H1 (cell line): Measurements from ENCODE around the gene BABAM2. TPM values are rescaled to one million over a fixed set of nuclear protein-coding genes. Genes with fewer than 3 reads are reported as not detected.

Experiments used
- CTCF ChIA-PET: fragments of 300-600 bp; sonication (Branson Sonifier 250); formaldehyde crosslinking; loops from one replicate; lab custom pipeline; 2021; ENCODE audit not compliant: partially characterized antibody; lab: Charles Lee
- POLR2A ChIA-PET: fragments of 300-600 bp; sonication (Branson Sonifier 250); formaldehyde crosslinking; loops from one replicate; lab custom pipeline; 2021; ENCODE audit warnings: inconsistent platforms; ENCODE audit not compliant: partially characterized antibody; lab: Charles Lee
- DNase-seq, 2 experiments: peaks; one replicate each; pipeline versions ENCODE4 v3.0.0 to v3.0.0-alpha.2; 2010 to 2022; ENCODE audit warnings: low spot score in 2 of 2, low read depth in 1 of 2, mixed read lengths in 1 of 2
- FAIRE-seq: peaks from 2 replicates; lab custom pipeline; 2011; peaks lifted over from hg19 to GRCh38; lab: Jason Lieb, UNC
- H2AFZ ChIP-seq: 2 replicates; pipeline ENCODE4 v1.8.1; 2012; ENCODE audit warnings: low read length, inconsistent platforms
- H2AK5ac ChIP-seq: 2 replicates; pipeline ENCODE4 v1.6.1; 2013; ENCODE audit warnings: low read depth, low read length
- H2BK120ac ChIP-seq: replicated peaks from 2 replicates; pipeline ENCODE3; 2013; ENCODE audit warnings: low read depth, low read length, inconsistent platforms
- H2BK12ac ChIP-seq: 2 replicates; pipeline ENCODE4 v1.6.1; 2013; ENCODE audit warnings: low read depth, low read length
- H2BK15ac ChIP-seq: 2 replicates; pipeline ENCODE4 v1.6.1; 2013; ENCODE audit warnings: low read length
- H2BK20ac ChIP-seq: 2 replicates; pipeline ENCODE4 v1.6.1; 2013; ENCODE audit warnings: low read length
- H2BK5ac ChIP-seq: 2 replicates; pipeline ENCODE4 v1.6.1; 2013; ENCODE audit warnings: low read depth, low read length
- H3K14ac ChIP-seq: 2 replicates; pipeline ENCODE4 v1.6.1; 2013; ENCODE audit warnings: inconsistent platforms; ENCODE audit not compliant: insufficient read length
- H3K18ac ChIP-seq: 2 replicates; pipeline ENCODE4 v1.6.1; 2013; ENCODE audit warnings: low read length; ENCODE audit errors: extremely low read depth
- H3K23ac ChIP-seq: 2 replicates; pipeline ENCODE4 v1.6.1; 2013; ENCODE audit warnings: inconsistent platforms; ENCODE audit not compliant: insufficient read length
- H3K23me2 ChIP-seq: 2 replicates; pipeline ENCODE4 v1.6.1; 2013; ENCODE audit warnings: low read depth, low read length
- H3K27ac ChIP-seq: 2 replicates; pipeline ENCODE4 v1.6.1; 2011; ENCODE audit warnings: low read depth, low read length, inconsistent platforms
- H3K27me3 ChIP-seq, 4 experiments: replicated peaks in 1 of 4; 1 replicate in 1 of 4; 2 replicates in 3 of 4; pipeline versions ENCODE4 v1.6.1 to v1.8.1; 2011 to 2013; ENCODE audit warnings: low read length in 3 of 4, mild to moderate bottlenecking in 3 of 4, inconsistent platforms in 2 of 4, mixed read lengths in 2 of 4, moderate library complexity in 1 of 4; ENCODE audit not compliant: control insufficient read depth in 3 of 4, insufficient read depth in 3 of 4; ENCODE audit errors: extremely low read depth in 1 of 4
- H3K36me3 ChIP-seq, 4 experiments: 2 replicates each; pipeline versions ENCODE4 v1.6.1 to v1.8.1; 2011 to 2013; ENCODE audit warnings: mild to moderate bottlenecking in 4 of 4, low read length in 3 of 4, moderate library complexity in 2 of 4, control low read depth in 1 of 4, inconsistent platforms in 1 of 4; ENCODE audit not compliant: insufficient read depth in 4 of 4, control insufficient read depth in 2 of 4
- H3K4ac ChIP-seq: replicated peaks from 2 replicates; pipeline ENCODE3; 2013; ENCODE audit warnings: low read length, low read depth, mixed read lengths, inconsistent platforms; ENCODE audit not compliant: insufficient read length
- H3K4me1 ChIP-seq, 4 experiments: replicated peaks in 1 of 4; 1 replicate in 1 of 4; 2 replicates in 3 of 4; pipeline versions ENCODE4 v1.6.1 to v1.8.1; 2011 to 2013; ENCODE audit warnings: low read length in 3 of 4, inconsistent platforms in 2 of 4, mixed read lengths in 1 of 4; ENCODE audit not compliant: insufficient read depth in 4 of 4, control insufficient read depth in 3 of 4
- H3K4me2 ChIP-seq, 2 experiments: 2 replicates each; pipeline versions ENCODE4 v1.6.1 to v1.8.1; 2011 to 2013; ENCODE audit warnings: low read depth in 2 of 2, low read length in 2 of 2, control low read depth in 1 of 2, inconsistent platforms in 1 of 2, mild to moderate bottlenecking in 1 of 2; ENCODE audit not compliant: insufficient read depth in 1 of 2
- H3K4me3 ChIP-seq, 4 experiments: fragments of 200-600, 300-600 bp in 1 of 4; sonication (generic), shearing (Covaris generic), sonication (Bioruptor Twin) in 1 of 4; 2 replicates each; pipeline versions ENCODE4 v1.5.1 to v1.8.1; 2011 to 2016; ENCODE audit warnings: low read length in 4 of 4, low read depth in 3 of 4, control low read depth in 2 of 4, inconsistent platforms in 2 of 4, mild to moderate bottlenecking in 2 of 4, mixed read lengths in 1 of 4, moderate library complexity in 1 of 4; ENCODE audit not compliant: insufficient read depth in 2 of 4; ENCODE audit errors: extremely low read depth in 1 of 4
- H3K56ac ChIP-seq: replicated peaks from 2 replicates; pipeline ENCODE3; 2013; ENCODE audit warnings: low read depth, mild to moderate bottlenecking, mixed read lengths, low read length, inconsistent platforms; ENCODE audit not compliant: insufficient read length
- H3K79me1 ChIP-seq: 2 replicates; pipeline ENCODE4 v1.6.1; 2013; ENCODE audit warnings: low read depth, low read length, control low read depth
- H3K79me2 ChIP-seq, 2 experiments: 2 replicates each; pipeline versions ENCODE4 v1.6.1 to v1.8.1; 2012 to 2013; ENCODE audit warnings: low read length in 2 of 2, mild to moderate bottlenecking in 2 of 2, inconsistent platforms in 1 of 2; ENCODE audit not compliant: insufficient read depth in 2 of 2, control insufficient read depth in 1 of 2
- H3K9ac ChIP-seq, 4 experiments: replicated peaks in 1 of 4; 1 replicate in 1 of 4; 2 replicates in 3 of 4; pipeline versions ENCODE4 v1.6.1 to v1.8.1; 2011 to 2013; ENCODE audit warnings: low read depth in 3 of 4, low read length in 3 of 4, control low read depth in 2 of 4, mild to moderate bottlenecking in 2 of 4, moderate library complexity in 2 of 4, inconsistent platforms in 1 of 4; ENCODE audit errors: extremely low read depth in 1 of 4
- H3K9me3 ChIP-seq, 2 experiments: 2 replicates each; pipeline versions ENCODE4 v1.6.1 to v1.8.1; 2012 to 2013; ENCODE audit warnings: mild to moderate bottlenecking in 2 of 2, moderate library complexity in 2 of 2, control low read depth in 1 of 2, inconsistent platforms in 1 of 2, low read depth in 1 of 2, low read length in 1 of 2, mixed read lengths in 1 of 2; ENCODE audit not compliant: insufficient read depth in 2 of 2
- H4K20me1 ChIP-seq, 2 experiments: replicated peaks in 1 of 2; 2 replicates each; pipeline versions ENCODE3 to v1.8.1; 2011 to 2013; ENCODE audit warnings: inconsistent platforms in 2 of 2, low read length in 2 of 2, mild to moderate bottlenecking in 1 of 2; ENCODE audit not compliant: insufficient read depth in 2 of 2, control insufficient read depth in 1 of 2
- H4K5ac ChIP-seq: 2 replicates; pipeline ENCODE4 v1.6.1; 2013; ENCODE audit warnings: low read length, low read depth, mixed read lengths, inconsistent platforms; ENCODE audit not compliant: insufficient read length
- H4K8ac ChIP-seq: 2 replicates; pipeline ENCODE4 v1.8.0; 2013; ENCODE audit warnings: mild to moderate bottlenecking, moderate library complexity, low read length, inconsistent platforms; ENCODE audit not compliant: insufficient read depth; ENCODE audit errors: extremely low read depth
- H4K91ac ChIP-seq: replicated peaks from 2 replicates; pipeline ENCODE3; 2013; ENCODE audit warnings: low read length, mixed read lengths, inconsistent platforms; ENCODE audit not compliant: insufficient read length
- CBX8 ChIP-seq: fragments of 300-800, 300-1000 bp; sonication (generic); IDR thresholded peaks from 2 replicates; pipeline ENCODE4 v1.7.1; 2016; ENCODE audit warnings: low read depth, low read length, borderline replicate concordance
- CEBPB ChIP-seq: IDR thresholded peaks from 2 replicates; pipeline ENCODE4 v1.6.1; 2012; ENCODE audit warnings: low read depth, low read length
- EZH2 ChIP-seq: fragments of 200-600 bp; sonication (generic); IDR thresholded peaks from 2 replicates; pipeline ENCODE4 v1.7.1; 2012; ENCODE audit warnings: low read depth, mild to moderate bottlenecking, moderate library complexity, low read length, inconsistent platforms; ENCODE audit not compliant: severe bottlenecking
- GABPA ChIP-seq: IDR thresholded peaks from 2 replicates; pipeline ENCODE4 v1.6.1; 2011; ENCODE audit warnings: mild to moderate bottlenecking, low read length, moderate library complexity, borderline replicate concordance; ENCODE audit not compliant: insufficient read depth
- HDAC2 ChIP-seq, 2 experiments: fragments of 300-600 bp in 1 of 2; sonication (generic) in 1 of 2; IDR thresholded peaks; 2 replicates each; pipeline ENCODE4 v1.6.1; 2011 to 2012; ENCODE audit warnings: low read depth in 2 of 2, low read length in 2 of 2, mild to moderate bottlenecking in 2 of 2, moderate library complexity in 2 of 2, borderline replicate concordance in 1 of 2, inconsistent platforms in 1 of 2
- POLR2A ChIP-seq, 2 experiments: IDR thresholded peaks; 1 replicate in 1 of 2; 2 replicates in 1 of 2; pipeline ENCODE4 v1.6.1; 2011; ENCODE audit warnings: low read depth in 2 of 2, low read length in 2 of 2, mild to moderate bottlenecking in 2 of 2; ENCODE audit errors: control extremely low read depth in 1 of 2
- POLR2AphosphoS5 ChIP-seq: IDR thresholded peaks from 2 replicates; pipeline ENCODE4 v1.6.1; 2011; ENCODE audit warnings: low read depth, low read length
- RBBP5 ChIP-seq: IDR thresholded peaks from 2 replicates; pipeline ENCODE4 v1.7.1; 2012; ENCODE audit warnings: low read depth, mild to moderate bottlenecking, inconsistent platforms, low read length, moderate library complexity, borderline replicate concordance
- SIRT6 ChIP-seq: IDR thresholded peaks from one replicate; pipeline ENCODE4 v1.7.1; 2012; ENCODE audit warnings: low read length, inconsistent platforms
- SP1 ChIP-seq: IDR thresholded peaks from 2 replicates; pipeline ENCODE4 v1.6.1; 2011; ENCODE audit warnings: low read depth, low read length
- TAF7 ChIP-seq: optimal IDR thresholded peaks from 2 replicates; pipeline ENCODE3; 2011; ENCODE audit warnings: low read depth, mild to moderate bottlenecking, inconsistent platforms, low read length, moderate library complexity, borderline replicate concordance
- WGBS, 2 experiments: shearing (Covaris generic) in 1 of 2; methylation state at CpG; one replicate each; pipeline versions ENCODE4 v1.1.6 to v1.1.7; 2013 to 2015; ENCODE audit warnings: low lambda C conversion rate in 2 of 2, mixed read lengths in 2 of 2, inconsistent platforms in 1 of 2, low coverage in 1 of 2, missing lambda C conversion rate in 1 of 2; ENCODE audit not compliant: insufficient replicate concordance in 2 of 2, insufficient coverage in 1 of 2, insufficient read length in 1 of 2; ENCODE audit errors: extremely low coverage in 1 of 2, missing lambda C conversion rate in 1 of 2; 5-methylcytosine and 5-hydroxymethylcytosine counted together
- polyA plus RNA-seq, 7 experiments: library from polyadenylated mRNA; depleted of rRNA in 3 of 7; stranded (reverse) in 5 of 7; unstranded in 2 of 7; fragments of >200 nt in 5 of 7; fragments of 200-250 nt in 2 of 7; gene quantifications; 1 replicate in 5 of 7; 2 replicates in 1 of 7; 4 replicates in 1 of 7; pipeline versions ENCODE4 v1.2.1 to v1.2.3, GENCODE V29; 2011 to 2013; ENCODE audit warnings: missing spikeins in 2 of 7, mixed read lengths in 2 of 7
- total RNA-seq: library from RNA; stranded (reverse); fragmentation: NEBNext Ultra II Directional; extraction: Animal tissue kit (Norgen Biotek cat#: 25700); gene quantifications from 2 replicates; pipeline ENCODE4 v1.2.1, GENCODE V29; 2021

The BABAM2 gene
- total and polyA plus RNA-seq, 2 of the 8 experiments (the other 6 are each of a cell fraction or from before 2014, with no cell fraction given): 15.8 to 20.9 TPM

- no peak overlapping the region for H3K4ac ChIP-seq
- H3K18ac ChIP-seq: no peak overlapping the region
- no peak overlapping the region for H4K8ac ChIP-seq
- 81% methylated on average over 1 of the region's 1 CpG; no CpG with 5 or more reads in 1 of the 2 experiments for WGBS, 2 experiments
- H2BK120ac ChIP-seq: no peak overlapping the region
- H2BK5ac ChIP-seq: no peak overlapping the region
- H4K5ac ChIP-seq: no peak overlapping the region
- H3K4me2 ChIP-seq: no peak overlapping the region
- no peak overlapping the region for H3K27ac ChIP-seq
- no peak overlapping the region for H2BK12ac ChIP-seq
- H4K91ac ChIP-seq: no peak overlapping the region
- H3K27me3 ChIP-seq: no peaks in the 10 kb centered on the region
- H3K4me1 ChIP-seq: no peaks in the 10 kb centered on the region
- no peak overlapping the region for H3K9ac ChIP-seq
- H3K14ac ChIP-seq: no peak overlapping the region
- H3K4me3 ChIP-seq: no peak overlapping the region
- no peaks in the 10 kb centered on the region for H4K20me1 ChIP-seq
- H2AFZ ChIP-seq: no peak overlapping the region
- ChIA-PET CTCF (no interaction called here), POLR2A (no interaction called here)
- no peaks in the 10 kb centered on the region for H3K79me2 ChIP-seq
- no peak overlapping the region for H3K56ac ChIP-seq
- FAIRE-seq: no peak
- H3K23me2 ChIP-seq: peaks cover 6% of the 10 kb centered on the region
- DNase-seq: no peak
- no peaks in the 10 kb centered on the region for H3K36me3 ChIP-seq
- no peak for TF ChIP-seq CEBPB
- no peak for TF ChIP-seq EZH2
- TF ChIP-seq RBBP5: no peak
- TF ChIP-seq SIRT6: no peak
- TF ChIP-seq CBX8: no peak
- TF ChIP-seq GABPA: no peak
- no peak for TF ChIP-seq TAF7
- no peak for TF ChIP-seq SP1
- TF ChIP-seq POLR2AphosphoS5: no peak
- no peak for TF ChIP-seq HDAC2 (IDR thresholded peaks at IDR 0.05; ENCODE audit: borderline replicate concordance in 1 of 2, low read depth in 2 of 2, low read length in 2 of 2)
- no peak for TF ChIP-seq POLR2A (IDR thresholded peaks at IDR 0.05; ENCODE audit: control extremely low read depth in 1 of 2, low read depth in 2 of 2, low read length in 2 of 2)
- TF ChIP-seq, all 59 proteins: peak for 0
- H3K79me1 ChIP-seq: no peaks in the 10 kb centered on the region
- H3K9me3 ChIP-seq: no peaks in the 10 kb centered on the region
- no peak overlapping the region for H2AK5ac ChIP-seq
- H3K23ac ChIP-seq: no peak overlapping the region
- no peak overlapping the region for H2BK20ac ChIP-seq
- no peak overlapping the region for H2BK15ac ChIP-seq
Measured at GRCh38 chr2:27885661-27886060, 4.9 kb upstream of the BABAM2 start.
